Tibial nerve (tissue), 4 donors: ENCODE measurements around the gene FGF9.

Experiments used
- EP300 ChIP-seq, 2 donors: sonication (generic); formaldehyde crosslinking; IDR thresholded peaks; one replicate each; pipeline ENCODE4 v1.6.1; 2017; ENCODE audit warnings: antibody characterized with exemption in 2 of 2, mild to moderate bottlenecking in 1 of 2
- POLR2A ChIP-seq, 2 donors: fragments of 450-650 bp; IDR thresholded peaks; one replicate each; pipeline ENCODE4 v1.6.1; 2017; ENCODE audit warnings: antibody characterized with exemption in 2 of 2, mild to moderate bottlenecking in 2 of 2, moderate library complexity in 2 of 2
- TF ChIP-seq, protein P1 (sequence below), 5 experiments: fragments of 200-600 bp in 3 of 5; fragments of 450-650 bp in 2 of 5; sonication (generic) in 3 of 5; IDR thresholded peaks; one replicate each; pipeline ENCODE4 v1.5.1; 2016 to 2019; ENCODE audit warnings: antibody characterized with exemption in 5 of 5, mild to moderate bottlenecking in 3 of 5, moderate library complexity in 2 of 5

- TF ChIP-seq, protein P1, sequence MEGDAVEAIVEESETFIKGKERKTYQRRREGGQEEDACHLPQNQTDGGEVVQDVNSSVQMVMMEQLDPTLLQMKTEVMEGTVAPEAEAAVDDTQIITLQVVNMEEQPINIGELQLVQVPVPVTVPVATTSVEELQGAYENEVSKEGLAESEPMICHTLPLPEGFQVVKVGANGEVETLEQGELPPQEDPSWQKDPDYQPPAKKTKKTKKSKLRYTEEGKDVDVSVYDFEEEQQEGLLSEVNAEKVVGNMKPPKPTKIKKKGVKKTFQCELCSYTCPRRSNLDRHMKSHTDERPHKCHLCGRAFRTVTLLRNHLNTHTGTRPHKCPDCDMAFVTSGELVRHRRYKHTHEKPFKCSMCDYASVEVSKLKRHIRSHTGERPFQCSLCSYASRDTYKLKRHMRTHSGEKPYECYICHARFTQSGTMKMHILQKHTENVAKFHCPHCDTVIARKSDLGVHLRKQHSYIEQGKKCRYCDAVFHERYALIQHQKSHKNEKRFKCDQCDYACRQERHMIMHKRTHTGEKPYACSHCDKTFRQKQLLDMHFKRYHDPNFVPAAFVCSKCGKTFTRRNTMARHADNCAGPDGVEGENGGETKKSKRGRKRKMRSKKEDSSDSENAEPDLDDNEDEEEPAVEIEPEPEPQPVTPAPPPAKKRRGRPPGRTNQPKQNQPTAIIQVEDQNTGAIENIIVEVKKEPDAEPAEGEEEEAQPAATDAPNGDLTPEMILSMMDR (IDR thresholded peaks at IDR 0.05) = no peak
- TF ChIP-seq EP300 (IDR thresholded peaks at IDR 0.05) = no peak
- no peak for TF ChIP-seq POLR2A (IDR thresholded peaks at IDR 0.05)
Measured at GRCh38 chr13:21663197-21663596, 7.7 kb upstream of the FGF9 start.
